SU-DHL-6 (cell line): ENCODE results near the gene HTD2.
A peak's percentile ranks its signal among the peaks of the same experiment; 100 is the strongest.

Experiments
- H2AFZ ChIP-seq: fragments of 200-600 bp; sonication (generic); 2 replicates; pipeline ENCODE4 v1.6.1; 2014; ENCODE audit warnings: low read depth, mild to moderate bottlenecking, moderate library complexity, mixed read lengths, antibody characterized with exemption, low read length; ENCODE audit not compliant: severe bottlenecking
- H3F3A ChIP-seq: fragments of 200-600 bp; shearing (Covaris generic); 2 replicates; pipeline ENCODE4 v1.6.0; 2016; ENCODE audit warnings: antibody characterized with exemption, mild to moderate bottlenecking; ENCODE audit not compliant: insufficient read depth
- H3K27ac ChIP-seq: fragments of 200-600 bp; sonication (generic); 2 replicates; pipeline ENCODE4 v1.5.1; 2016; ENCODE audit warnings: low read depth, mild to moderate bottlenecking, low read length, moderate library complexity, mixed read lengths
- H3K27me3 ChIP-seq: fragments of 200-600 bp; sonication (generic), shearing (Covaris generic); 2 replicates; pipeline ENCODE4 v1.6.0; 2014; ENCODE audit warnings: mild to moderate bottlenecking, low read length
- H3K36me3 ChIP-seq: fragments of 200-600 bp; sonication (generic); 2 replicates; pipeline ENCODE4 v1.6.1; 2014; ENCODE audit warnings: mild to moderate bottlenecking, low read length, mixed read lengths
- H3K4me2 ChIP-seq: fragments of 300-600, 200-600 bp; shearing (Covaris generic), sonication (generic); 2 replicates; pipeline ENCODE4 v1.6.0; 2014; ENCODE audit warnings: low read length, low read depth, mild to moderate bottlenecking; ENCODE audit not compliant: poor library complexity, severe bottlenecking
- H3K4me3 ChIP-seq: fragments of 200-600 bp; sonication (generic); 2 replicates; pipeline ENCODE4 v1.5.1; 2014; ENCODE audit warnings: antibody characterized with exemption, low read length, mild to moderate bottlenecking, mixed read lengths; ENCODE audit not compliant: insufficient read depth, poor library complexity, severe bottlenecking
- H3K79me2 ChIP-seq: fragments of 200-600 bp; sonication (generic); 2 replicates; pipeline ENCODE4 v1.6.1; 2014; ENCODE audit warnings: mild to moderate bottlenecking, low read length, moderate library complexity; ENCODE audit not compliant: insufficient read depth
- H3K9ac ChIP-seq: fragments of 200-600 bp; sonication (generic); 2 replicates; pipeline ENCODE4 v1.7.0; 2014; ENCODE audit warnings: mild to moderate bottlenecking, low read length
- H3K9me2 ChIP-seq: fragments of 200-600 bp; sonication (generic); replicated peaks from 2 replicates; pipeline ENCODE4 v1.6.1; 2014; ENCODE audit warnings: low read length; ENCODE audit not compliant: insufficient read depth
- H3K9me3 ChIP-seq: fragments of 200-600 bp; sonication (generic); 2 replicates; pipeline ENCODE4 v1.6.1; 2014; ENCODE audit warnings: low read length, mixed read lengths; ENCODE audit not compliant: insufficient read depth
- H4K20me1 ChIP-seq: fragments of 200-600 bp; sonication (generic); 2 replicates; pipeline ENCODE4 v1.6.1; 2014; ENCODE audit warnings: low read depth, mild to moderate bottlenecking, antibody characterized with exemption, low read length, moderate library complexity, mixed read lengths
- CTCF ChIP-seq: fragments of 200-600 bp; sonication (generic); IDR thresholded peaks from one replicate; pipeline ENCODE4 v1.5.1; 2017; ENCODE audit warnings: antibody characterized with exemption, mild to moderate bottlenecking, low read length, moderate library complexity; ENCODE audit not compliant: insufficient read depth, poor library complexity, severe bottlenecking
- EZH2phosphoT487 ChIP-seq: fragments of 200-600 bp; sonication (generic), shearing (Covaris generic); conservative IDR thresholded peaks from 2 replicates; pipeline ENCODE4 v1.6.1; 2018; ENCODE audit warnings: mild to moderate bottlenecking, antibody characterized with exemption, low read length, moderate library complexity, mixed read lengths

The HTD2 gene

GRCh38 chr3:58299839-58300516, 6.3 kb upstream of the HTD2 start:
- no peak overlapping the region for H3K27ac ChIP-seq

GRCh38 chr3:58307639-58308215, 1.4 kb downstream of the HTD2 start:
- Histone ChIP-seq H3K4me2 (peak overlapping the region; percentile 74), H3K9ac (peak overlapping the region; percentile 83), H3K4me3 (peak overlapping the region; percentile 93), H3K9me2 (no peaks in the 10 kb centered on the region), H3K36me3 (0 out of 2 replicates have a peak, but pooled peaks cover 6% of the 10 kb centered on the region), H3K27me3 (no peaks in the 10 kb centered on the region), H3K79me2 (peaks cover 44% of the 10 kb centered on the region), H3K27ac (no peak overlapping the region), H3F3A (no peaks in the 10 kb centered on the region), H2AFZ (no peak overlapping the region), H4K20me1 (peaks cover 10% of the 10 kb centered on the region; the same call in 1 of the 2 replicates), H3K9me3 (no peaks in the 10 kb centered on the region)
- TF ChIP-seq EZH2phosphoT487 (no peak), CTCF (peak; percentile 47)

More at GRCh38 chr3:58299839-58300516, 6.3 kb upstream of the HTD2 start:
- no peak overlapping the region for H3K4me2 ChIP-seq
- H4K20me1 ChIP-seq: no peaks in the 10 kb centered on the region
- no peaks in the 10 kb centered on the region for H3F3A ChIP-seq
- H3K27me3 ChIP-seq: no peaks in the 10 kb centered on the region
- no peaks in the 10 kb centered on the region for H3K36me3 ChIP-seq
- no peaks in the 10 kb centered on the region for H3K79me2 ChIP-seq
- no peaks in the 10 kb centered on the region for H3K9me3 ChIP-seq
- no peak overlapping the region for H3K9ac ChIP-seq
- no peak for TF ChIP-seq EZH2phosphoT487
- TF ChIP-seq CTCF: peak; percentile 59
- H3K4me3 ChIP-seq: no peak overlapping the region
- H3K9me2 ChIP-seq: no peaks in the 10 kb centered on the region
- H2AFZ ChIP-seq: no peak overlapping the region

- H3K79me2 ChIP-seq: peaks cover 51% of the 10 kb centered on the region
- no peak overlapping the region for H3K4me2 ChIP-seq
- peaks cover 10% of the 10 kb centered on the region; the same call in 1 of the 2 replicates for H4K20me1 ChIP-seq
- H3K27me3 ChIP-seq: no peaks in the 10 kb centered on the region
- peaks cover 8% of the 10 kb centered on the region; the same call in 1 of the 2 replicates for H3K36me3 ChIP-seq
- no peaks in the 10 kb centered on the region for H3F3A ChIP-seq
- H2AFZ ChIP-seq: no peak overlapping the region
- TF ChIP-seq EZH2phosphoT487: no peak
- TF ChIP-seq CTCF: no peak
- no peak overlapping the region for H3K4me3 ChIP-seq
- H3K9me3 ChIP-seq: no peaks in the 10 kb centered on the region
- H3K9me2 ChIP-seq: no peaks in the 10 kb centered on the region
- H3K9ac ChIP-seq: 0 out of 2 replicates have a peak overlapping the region, but pooled peaks have one; percentile 83
- no peak overlapping the region for H3K27ac ChIP-seq
These were observed 2.4 kb downstream of the HTD2 start for GRCh38 chr3:58308728-58309127.
